ENCODE measurements around the gene FBXO11.

Gene FBXO11

GRCh38 chr2:47822518-47822917 is 83.8 kb downstream of the FBXO11 start:
- DNase-seq, result no peak
- Histone ChIP-seq H3K27me3 (no peaks in the 10 kb centered on the region), H3K36me3 (peaks cover 48 to 82% (median 71%) of the 10 kb centered on the region in 3 donors), H3K4me3 (no peak overlapping the region), H3K9me3 (no peaks in the 10 kb centered on the region), H3K27ac (no peak overlapping the region), H3K4me1 (no peaks in the 10 kb centered on the region)
- TF ChIP-seq, protein P1, sequence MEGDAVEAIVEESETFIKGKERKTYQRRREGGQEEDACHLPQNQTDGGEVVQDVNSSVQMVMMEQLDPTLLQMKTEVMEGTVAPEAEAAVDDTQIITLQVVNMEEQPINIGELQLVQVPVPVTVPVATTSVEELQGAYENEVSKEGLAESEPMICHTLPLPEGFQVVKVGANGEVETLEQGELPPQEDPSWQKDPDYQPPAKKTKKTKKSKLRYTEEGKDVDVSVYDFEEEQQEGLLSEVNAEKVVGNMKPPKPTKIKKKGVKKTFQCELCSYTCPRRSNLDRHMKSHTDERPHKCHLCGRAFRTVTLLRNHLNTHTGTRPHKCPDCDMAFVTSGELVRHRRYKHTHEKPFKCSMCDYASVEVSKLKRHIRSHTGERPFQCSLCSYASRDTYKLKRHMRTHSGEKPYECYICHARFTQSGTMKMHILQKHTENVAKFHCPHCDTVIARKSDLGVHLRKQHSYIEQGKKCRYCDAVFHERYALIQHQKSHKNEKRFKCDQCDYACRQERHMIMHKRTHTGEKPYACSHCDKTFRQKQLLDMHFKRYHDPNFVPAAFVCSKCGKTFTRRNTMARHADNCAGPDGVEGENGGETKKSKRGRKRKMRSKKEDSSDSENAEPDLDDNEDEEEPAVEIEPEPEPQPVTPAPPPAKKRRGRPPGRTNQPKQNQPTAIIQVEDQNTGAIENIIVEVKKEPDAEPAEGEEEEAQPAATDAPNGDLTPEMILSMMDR (IDR thresholded peaks at IDR 0.05), result no peak
- intact Hi-C loops (cut with DNase I; ENCODE audit: low total_unique reads), result no loop called here

GRCh38 chr2:47819834-47820233 is 86.5 kb downstream of the FBXO11 start:
- Histone ChIP-seq H3K36me3 (peaks cover 70 to 92% (median 87%) of the 10 kb centered on the region in 3 donors), H3K4me1 (no peaks in the 10 kb centered on the region), H3K27me3 (no peaks in the 10 kb centered on the region), H3K4me3 (no peak overlapping the region), H3K9me3 (no peaks in the 10 kb centered on the region), H3K27ac (no peak overlapping the region)
- DNase-seq, result no peak
- TF ChIP-seq, protein P1 (IDR thresholded peaks at IDR 0.05), result no peak
- intact Hi-C loops (cut with DNase I; ENCODE audit: low total_unique reads), result no loop called here

DNA sequence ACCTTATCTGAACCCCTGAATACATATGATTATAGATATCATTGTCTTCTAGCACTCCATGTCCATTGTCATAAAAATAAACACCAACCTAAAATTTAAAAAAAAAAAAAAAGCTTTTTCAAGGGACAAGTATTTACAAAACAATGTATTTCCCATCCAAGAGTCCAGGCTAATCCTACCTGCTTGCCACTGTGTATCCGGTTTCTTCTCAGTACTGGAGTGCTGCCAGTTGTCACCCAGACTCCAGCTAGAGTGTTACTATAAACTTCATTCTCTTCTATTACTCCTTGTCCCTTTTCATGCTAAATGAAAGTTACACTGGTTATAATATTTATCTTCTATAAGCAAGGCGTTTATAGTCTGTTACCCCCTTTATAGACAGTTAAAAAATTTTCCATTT is 87.5 kb downstream of the FBXO11 start:
- no peak for DNase-seq
- intact Hi-C loops (cut with DNase I; ENCODE audit: low total_unique reads), result no loop called here
- Histone ChIP-seq H3K27me3 (no peaks in the 10 kb centered on the region), H3K9me3 (no peaks in the 10 kb centered on the region), H3K36me3 (peaks cover 70 to 89% (median 83%) of the 10 kb centered on the region in 3 donors), H3K4me3 (no peak overlapping the region), H3K27ac (no peak overlapping the region), H3K4me1 (no peaks in the 10 kb centered on the region)
- TF ChIP-seq, protein P1 (IDR thresholded peaks at IDR 0.05), result no peak

- H3K9me3 ChIP-seq, result no peaks in the 10 kb centered on the region
- no peak overlapping the region for H3K27ac ChIP-seq
- no peaks in the 10 kb centered on the region for H3K4me1 ChIP-seq
- TF ChIP-seq, protein P1 (IDR thresholded peaks at IDR 0.05), result no peak
- no peaks in the 10 kb centered on the region for H3K27me3 ChIP-seq
- intact Hi-C loops (cut with DNase I; ENCODE audit: low total_unique reads), result no loop called here
- no peak for DNase-seq
- H3K4me3 ChIP-seq, result no peak overlapping the region
- peaks cover 75 to 87% (median 77%) of the 10 kb centered on the region in 3 donors for H3K36me3 ChIP-seq
Measured at GRCh38 chr2:47815764-47816163, 90.5 kb downstream of the FBXO11 start.

DNA sequence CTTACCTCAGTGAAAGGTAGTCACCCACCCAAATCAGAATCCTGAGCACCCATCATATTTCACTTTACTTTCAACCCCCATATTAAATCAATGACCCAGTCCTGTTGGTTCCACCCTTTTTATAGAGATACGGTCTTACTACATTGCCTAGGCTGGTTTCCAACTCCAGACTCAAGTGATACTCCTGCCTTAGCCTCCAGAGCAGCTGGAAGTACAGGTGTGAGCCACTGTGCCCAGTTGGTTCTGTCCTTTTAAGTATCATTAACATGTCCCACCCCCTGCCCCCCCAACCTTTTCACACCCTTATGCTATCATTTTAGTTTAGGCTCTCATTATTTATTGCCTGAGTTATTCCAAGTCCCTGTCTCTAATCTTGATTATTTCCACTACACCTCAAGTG is 94.6 kb downstream of the FBXO11 start:
- Histone ChIP-seq H3K9me3 (no peaks in the 10 kb centered on the region), H3K27me3 (no peaks in the 10 kb centered on the region), H3K4me1 (peaks cover 0 to 6% (median 0%) of the 10 kb centered on the region in 4 donors), H3K36me3 (peaks cover 71 to 86% (median 76%) of the 10 kb centered on the region in 3 donors), H3K4me3 (no peak overlapping the region), H3K27ac (no peak overlapping the region)
- intact Hi-C loops (cut with DNase I; ENCODE audit: low total_unique reads), result no loop called here
- no peak for DNase-seq
- TF ChIP-seq, protein P1 (IDR thresholded peaks at IDR 0.05), result no peak

DNA sequence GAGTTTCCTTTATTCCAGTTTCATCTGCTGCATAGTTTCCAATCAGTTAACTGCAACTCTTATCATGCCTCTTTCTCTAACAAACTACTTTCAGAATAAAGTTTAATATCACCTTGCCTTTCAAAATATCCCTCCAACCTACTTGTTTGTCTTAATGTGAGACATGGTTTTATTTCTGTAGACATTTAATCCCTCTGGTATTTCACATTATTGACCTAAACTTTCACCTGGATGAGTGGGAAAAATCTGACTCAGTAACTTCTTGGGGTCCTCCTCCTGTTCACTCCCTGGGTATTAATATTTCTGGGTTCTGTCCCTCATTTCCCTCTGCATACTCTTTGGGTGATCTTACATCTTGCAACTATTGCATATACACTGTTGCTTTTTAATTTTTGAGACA is 95.4 kb downstream of the FBXO11 start:
- no peak for DNase-seq
- no peak overlapping the region for H3K27ac ChIP-seq
- H3K9me3 ChIP-seq, result no peaks in the 10 kb centered on the region
- intact Hi-C loops (cut with DNase I; ENCODE audit: low total_unique reads), result no loop called here
- H3K27me3 ChIP-seq, result no peaks in the 10 kb centered on the region
- H3K4me3 ChIP-seq, result no peak overlapping the region
- peaks cover 74 to 85% (median 75%) of the 10 kb centered on the region in 3 donors for H3K36me3 ChIP-seq
- TF ChIP-seq, protein P1 (IDR thresholded peaks at IDR 0.05), result no peak
- peaks cover 0 to 6% (median 1%) of the 10 kb centered on the region in 4 donors for H3K4me1 ChIP-seq

Measured in tibial artery (tissue), 4 donors.